GM23338 (cell line): Measurements from ENCODE around the gene LUC7L.

Experiments used
- CREB1 ChIP-seq: fragments of 250-450 bp; sonication (Bioruptor Pico); IDR thresholded peaks from 2 replicates; pipeline ENCODE4 v1.5.0; 2020; ENCODE audit warnings: low read depth, mild to moderate bottlenecking, moderate library complexity
- EZH2 ChIP-seq: fragments of 200-600 bp; sonication (generic); IDR thresholded peaks from one replicate; pipeline ENCODE4 v1.8.0; 2017; ENCODE audit warnings: antibody characterized with exemption, mild to moderate bottlenecking, low read depth; ENCODE audit not compliant: unreplicated experiment
- EZH2phosphoT487 ChIP-seq: fragments of 200-600 bp; sonication (generic); IDR thresholded peaks from one replicate; pipeline ENCODE4 v1.8.1; 2018; ENCODE audit warnings: antibody characterized with exemption; ENCODE audit not compliant: unreplicated experiment
- JUNB ChIP-seq: IDR thresholded peaks from one replicate; pipeline ENCODE4 v1.6.1; 2016; ENCODE audit warnings: antibody characterized with exemption; ENCODE audit not compliant: unreplicated experiment
- NANOG ChIP-seq: IDR thresholded peaks from 2 replicates; pipeline ENCODE4 v1.6.1; 2016; ENCODE audit warnings: antibody characterized with exemption, borderline replicate concordance
- POLR2AphosphoS5 ChIP-seq: IDR thresholded peaks from 2 replicates; pipeline ENCODE4 v1.6.1; 2016; ENCODE audit warnings: antibody characterized with exemption, low read depth
- STAT1 ChIP-seq: IDR thresholded peaks from one replicate; pipeline ENCODE4 v1.6.1; 2016; ENCODE audit warnings: antibody characterized with exemption; ENCODE audit not compliant: unreplicated experiment
- ZNF114 ChIP-seq: fragments of 250-450 bp; sonication (Bioruptor Pico); IDR thresholded peaks from 2 replicates; pipeline ENCODE4 v1.5.0; 2020; ENCODE audit warnings: mild to moderate bottlenecking, moderate library complexity
- ZNF331 ChIP-seq: fragments of 250-450 bp; sonication (Bioruptor Pico); IDR thresholded peaks from 2 replicates; pipeline ENCODE4 v1.5.0; 2020; ENCODE audit warnings: low read depth, mild to moderate bottlenecking, moderate library complexity
- TF ChIP-seq, protein P1 (sequence below), 2 experiments: fragments of 200-600 bp in 1 of 2; sonication (generic) in 1 of 2; conservative IDR thresholded peaks; 2 replicates each; pipeline versions ENCODE4 v1.5.1 to v1.6.1; 2016 to 2017; ENCODE audit warnings: antibody characterized with exemption in 2 of 2, low read depth in 2 of 2, mild to moderate bottlenecking in 2 of 2, moderate library complexity in 1 of 2
- TF ChIP-seq, protein P2 (sequence below): IDR thresholded peaks from one replicate; pipeline ENCODE4 v1.6.1; 2018; ENCODE audit warnings: antibody characterized with exemption; ENCODE audit not compliant: unreplicated experiment
- TF ChIP-seq, protein P3 (sequence below): IDR thresholded peaks from 2 replicates; pipeline ENCODE4 v1.6.1; 2016; ENCODE audit warnings: antibody characterized with exemption
- TF ChIP-seq, protein P4 (sequence below): fragments of 250-450 bp; sonication (Bioruptor Pico); IDR thresholded peaks from 2 replicates; pipeline ENCODE4 v1.5.0; 2020; ENCODE audit warnings: mild to moderate bottlenecking, moderate library complexity

DNA sequence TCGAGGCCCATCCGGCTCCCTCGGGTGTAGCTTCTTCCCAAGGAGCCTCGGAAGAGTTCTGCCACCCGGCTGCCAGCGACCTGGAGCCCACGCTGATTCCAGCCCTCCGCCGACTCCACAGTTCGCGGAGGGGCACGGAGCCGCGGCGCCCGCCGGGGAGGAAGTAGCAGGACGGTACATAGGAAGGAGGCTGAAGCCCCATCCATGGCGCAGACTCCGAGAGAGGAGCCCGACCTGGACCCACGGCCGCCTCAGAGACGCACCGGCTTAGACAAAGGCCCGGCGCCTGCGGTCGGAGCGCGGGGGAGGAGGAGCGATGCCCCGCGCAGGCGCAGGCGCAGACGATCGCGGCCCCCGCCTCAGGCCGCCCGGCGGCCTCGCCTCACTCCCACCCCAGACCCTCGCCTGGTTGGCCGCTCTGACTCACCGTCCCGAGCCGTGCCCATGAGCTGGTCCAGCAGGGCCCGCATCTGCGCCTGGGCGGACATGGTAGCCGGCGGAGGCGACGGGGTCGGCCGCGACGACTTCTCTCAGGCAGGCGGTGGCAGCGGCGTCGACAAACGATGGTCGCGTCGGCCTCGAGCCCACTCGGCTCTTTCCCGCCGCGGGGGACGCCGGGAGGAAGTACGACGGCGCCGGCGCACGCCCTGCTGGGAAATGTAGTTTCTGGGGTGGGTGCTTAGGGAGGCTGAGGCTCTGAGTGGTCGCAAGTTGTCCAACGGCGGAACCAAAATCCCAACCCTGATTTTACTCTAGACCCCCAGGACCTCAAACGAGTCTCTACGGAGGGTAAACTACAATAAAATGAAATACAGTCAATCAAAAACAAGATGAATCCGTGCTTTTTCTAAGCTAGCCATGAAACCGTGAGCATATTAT lies at the start of gene LUC7L:
- TF ChIP-seq POLR2AphosphoS5, result peak; percentile 100
- TF ChIP-seq, protein P1, sequence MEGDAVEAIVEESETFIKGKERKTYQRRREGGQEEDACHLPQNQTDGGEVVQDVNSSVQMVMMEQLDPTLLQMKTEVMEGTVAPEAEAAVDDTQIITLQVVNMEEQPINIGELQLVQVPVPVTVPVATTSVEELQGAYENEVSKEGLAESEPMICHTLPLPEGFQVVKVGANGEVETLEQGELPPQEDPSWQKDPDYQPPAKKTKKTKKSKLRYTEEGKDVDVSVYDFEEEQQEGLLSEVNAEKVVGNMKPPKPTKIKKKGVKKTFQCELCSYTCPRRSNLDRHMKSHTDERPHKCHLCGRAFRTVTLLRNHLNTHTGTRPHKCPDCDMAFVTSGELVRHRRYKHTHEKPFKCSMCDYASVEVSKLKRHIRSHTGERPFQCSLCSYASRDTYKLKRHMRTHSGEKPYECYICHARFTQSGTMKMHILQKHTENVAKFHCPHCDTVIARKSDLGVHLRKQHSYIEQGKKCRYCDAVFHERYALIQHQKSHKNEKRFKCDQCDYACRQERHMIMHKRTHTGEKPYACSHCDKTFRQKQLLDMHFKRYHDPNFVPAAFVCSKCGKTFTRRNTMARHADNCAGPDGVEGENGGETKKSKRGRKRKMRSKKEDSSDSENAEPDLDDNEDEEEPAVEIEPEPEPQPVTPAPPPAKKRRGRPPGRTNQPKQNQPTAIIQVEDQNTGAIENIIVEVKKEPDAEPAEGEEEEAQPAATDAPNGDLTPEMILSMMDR (conservative IDR thresholded peaks at IDR 0.05; ENCODE audit: low read depth in 2 of 2), result no peak
- TF ChIP-seq EZH2, result no peak
- TF ChIP-seq, protein P2, sequence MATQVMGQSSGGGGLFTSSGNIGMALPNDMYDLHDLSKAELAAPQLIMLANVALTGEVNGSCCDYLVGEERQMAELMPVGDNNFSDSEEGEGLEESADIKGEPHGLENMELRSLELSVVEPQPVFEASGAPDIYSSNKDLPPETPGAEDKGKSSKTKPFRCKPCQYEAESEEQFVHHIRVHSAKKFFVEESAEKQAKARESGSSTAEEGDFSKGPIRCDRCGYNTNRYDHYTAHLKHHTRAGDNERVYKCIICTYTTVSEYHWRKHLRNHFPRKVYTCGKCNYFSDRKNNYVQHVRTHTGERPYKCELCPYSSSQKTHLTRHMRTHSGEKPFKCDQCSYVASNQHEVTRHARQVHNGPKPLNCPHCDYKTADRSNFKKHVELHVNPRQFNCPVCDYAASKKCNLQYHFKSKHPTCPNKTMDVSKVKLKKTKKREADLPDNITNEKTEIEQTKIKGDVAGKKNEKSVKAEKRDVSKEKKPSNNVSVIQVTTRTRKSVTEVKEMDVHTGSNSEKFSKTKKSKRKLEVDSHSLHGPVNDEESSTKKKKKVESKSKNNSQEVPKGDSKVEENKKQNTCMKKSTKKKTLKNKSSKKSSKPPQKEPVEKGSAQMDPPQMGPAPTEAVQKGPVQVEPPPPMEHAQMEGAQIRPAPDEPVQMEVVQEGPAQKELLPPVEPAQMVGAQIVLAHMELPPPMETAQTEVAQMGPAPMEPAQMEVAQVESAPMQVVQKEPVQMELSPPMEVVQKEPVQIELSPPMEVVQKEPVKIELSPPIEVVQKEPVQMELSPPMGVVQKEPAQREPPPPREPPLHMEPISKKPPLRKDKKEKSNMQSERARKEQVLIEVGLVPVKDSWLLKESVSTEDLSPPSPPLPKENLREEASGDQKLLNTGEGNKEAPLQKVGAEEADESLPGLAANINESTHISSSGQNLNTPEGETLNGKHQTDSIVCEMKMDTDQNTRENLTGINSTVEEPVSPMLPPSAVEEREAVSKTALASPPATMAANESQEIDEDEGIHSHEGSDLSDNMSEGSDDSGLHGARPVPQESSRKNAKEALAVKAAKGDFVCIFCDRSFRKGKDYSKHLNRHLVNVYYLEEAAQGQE, result no peak
- no peak for TF ChIP-seq STAT1
- no peak for TF ChIP-seq EZH2phosphoT487
- TF ChIP-seq, protein P3, sequence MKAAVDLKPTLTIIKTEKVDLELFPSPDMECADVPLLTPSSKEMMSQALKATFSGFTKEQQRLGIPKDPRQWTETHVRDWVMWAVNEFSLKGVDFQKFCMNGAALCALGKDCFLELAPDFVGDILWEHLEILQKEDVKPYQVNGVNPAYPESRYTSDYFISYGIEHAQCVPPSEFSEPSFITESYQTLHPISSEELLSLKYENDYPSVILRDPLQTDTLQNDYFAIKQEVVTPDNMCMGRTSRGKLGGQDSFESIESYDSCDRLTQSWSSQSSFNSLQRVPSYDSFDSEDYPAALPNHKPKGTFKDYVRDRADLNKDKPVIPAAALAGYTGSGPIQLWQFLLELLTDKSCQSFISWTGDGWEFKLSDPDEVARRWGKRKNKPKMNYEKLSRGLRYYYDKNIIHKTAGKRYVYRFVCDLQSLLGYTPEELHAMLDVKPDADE, result peak; percentile 98
- TF ChIP-seq NANOG, result no peak
- no peak for TF ChIP-seq ZNF114 (CRISPR knock-in tag)
- TF ChIP-seq JUNB, result no peak
- TF ChIP-seq CREB1 (CRISPR knock-in tag), result peak; percentile 92
- no peak for TF ChIP-seq ZNF331 (CRISPR knock-in tag)
- TF ChIP-seq, protein P4, sequence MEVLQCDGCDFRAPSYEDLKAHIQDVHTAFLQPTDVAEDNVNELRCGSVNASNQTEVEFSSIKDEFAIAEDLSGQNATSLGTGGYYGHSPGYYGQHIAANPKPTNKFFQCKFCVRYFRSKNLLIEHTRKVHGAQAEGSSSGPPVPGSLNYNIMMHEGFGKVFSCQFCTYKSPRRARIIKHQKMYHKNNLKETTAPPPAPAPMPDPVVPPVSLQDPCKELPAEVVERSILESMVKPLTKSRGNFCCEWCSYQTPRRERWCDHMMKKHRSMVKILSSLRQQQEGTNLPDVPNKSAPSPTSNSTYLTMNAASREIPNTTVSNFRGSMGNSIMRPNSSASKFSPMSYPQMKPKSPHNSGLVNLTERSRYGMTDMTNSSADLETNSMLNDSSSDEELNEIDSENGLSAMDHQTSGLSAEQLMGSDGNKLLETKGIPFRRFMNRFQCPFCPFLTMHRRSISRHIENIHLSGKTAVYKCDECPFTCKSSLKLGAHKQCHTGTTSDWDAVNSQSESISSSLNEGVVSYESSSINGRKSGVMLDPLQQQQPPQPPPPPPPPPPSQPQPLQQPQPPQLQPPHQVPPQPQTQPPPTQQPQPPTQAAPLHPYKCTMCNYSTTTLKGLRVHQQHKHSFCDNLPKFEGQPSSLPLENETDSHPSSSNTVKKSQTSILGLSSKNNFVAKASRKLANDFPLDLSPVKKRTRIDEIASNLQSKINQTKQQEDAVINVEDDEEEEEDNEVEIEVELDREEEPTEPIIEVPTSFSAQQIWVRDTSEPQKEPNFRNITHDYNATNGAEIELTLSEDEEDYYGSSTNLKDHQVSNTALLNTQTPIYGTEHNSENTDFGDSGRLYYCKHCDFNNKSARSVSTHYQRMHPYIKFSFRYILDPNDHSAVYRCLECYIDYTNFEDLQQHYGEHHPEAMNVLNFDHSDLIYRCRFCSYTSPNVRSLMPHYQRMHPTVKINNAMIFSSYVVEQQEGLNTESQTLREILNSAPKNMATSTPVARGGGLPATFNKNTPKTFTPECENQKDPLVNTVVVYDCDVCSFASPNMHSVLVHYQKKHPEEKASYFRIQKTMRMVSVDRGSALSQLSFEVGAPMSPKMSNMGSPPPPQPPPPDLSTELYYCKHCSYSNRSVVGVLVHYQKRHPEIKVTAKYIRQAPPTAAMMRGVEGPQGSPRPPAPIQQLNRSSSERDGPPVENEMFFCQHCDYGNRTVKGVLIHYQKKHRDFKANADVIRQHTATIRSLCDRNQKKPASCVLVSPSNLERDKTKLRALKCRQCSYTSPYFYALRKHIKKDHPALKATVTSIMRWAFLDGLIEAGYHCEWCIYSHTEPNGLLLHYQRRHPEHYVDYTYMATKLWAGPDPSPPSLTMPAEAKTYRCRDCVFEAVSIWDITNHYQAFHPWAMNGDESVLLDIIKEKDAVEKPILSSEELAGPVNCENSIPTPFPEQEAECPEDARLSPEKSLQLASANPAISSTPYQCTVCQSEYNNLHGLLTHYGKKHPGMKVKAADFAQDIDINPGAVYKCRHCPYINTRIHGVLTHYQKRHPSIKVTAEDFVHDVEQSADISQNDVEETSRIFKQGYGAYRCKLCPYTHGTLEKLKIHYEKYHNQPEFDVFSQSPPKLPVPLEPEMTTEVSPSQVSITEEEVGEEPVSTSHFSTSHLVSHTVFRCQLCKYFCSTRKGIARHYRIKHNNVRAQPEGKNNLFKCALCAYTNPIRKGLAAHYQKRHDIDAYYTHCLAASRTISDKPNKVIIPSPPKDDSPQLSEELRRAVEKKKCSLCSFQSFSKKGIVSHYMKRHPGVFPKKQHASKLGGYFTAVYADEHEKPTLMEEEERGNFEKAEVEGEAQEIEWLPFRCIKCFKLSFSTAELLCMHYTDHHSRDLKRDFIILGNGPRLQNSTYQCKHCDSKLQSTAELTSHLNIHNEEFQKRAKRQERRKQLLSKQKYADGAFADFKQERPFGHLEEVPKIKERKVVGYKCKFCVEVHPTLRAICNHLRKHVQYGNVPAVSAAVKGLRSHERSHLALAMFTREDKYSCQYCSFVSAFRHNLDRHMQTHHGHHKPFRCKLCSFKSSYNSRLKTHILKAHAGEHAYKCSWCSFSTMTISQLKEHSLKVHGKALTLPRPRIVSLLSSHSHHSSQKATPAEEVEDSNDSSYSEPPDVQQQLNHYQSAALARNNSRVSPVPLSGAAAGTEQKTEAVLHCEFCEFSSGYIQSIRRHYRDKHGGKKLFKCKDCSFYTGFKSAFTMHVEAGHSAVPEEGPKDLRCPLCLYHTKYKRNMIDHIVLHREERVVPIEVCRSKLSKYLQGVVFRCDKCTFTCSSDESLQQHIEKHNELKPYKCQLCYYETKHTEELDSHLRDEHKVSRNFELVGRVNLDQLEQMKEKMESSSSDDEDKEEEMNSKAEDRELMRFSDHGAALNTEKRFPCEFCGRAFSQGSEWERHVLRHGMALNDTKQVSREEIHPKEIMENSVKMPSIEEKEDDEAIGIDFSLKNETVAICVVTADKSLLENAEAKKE (CRISPR knock-in tag), result no peak
